DMS 273 (cell line): ENCODE data around the gene AP3D1.
A peak's percentile ranks its signal among the peaks of the same experiment; 100 is the strongest.

Experiments used
- DNase-seq: peaks from one replicate; lab custom pipeline; 2025; ENCODE audit not compliant: unreplicated experiment; lab: John Stamatoyannopoulos, UW

The AP3D1 gene

GRCh38 chr19:2070436-2070827 is 80.9 kb downstream of the AP3D1 start:
- no peak for DNase-seq

GRCh38 chr19:2064788-2065524 is 86.4 kb downstream of the AP3D1 start:
- peak; percentile 87 for DNase-seq

- DNase-seq: peak; percentile 59
These were observed 87.0 kb downstream of the AP3D1 start for GRCh38 chr19:2064395-2064787.

- no peak for DNase-seq
These were observed 87.5 kb downstream of the AP3D1 start for GRCh38 chr19:2063824-2064223.

- no peak for DNase-seq
These were observed 88.6 kb downstream of the AP3D1 start for GRCh38 chr19:2062770-2063169.

GRCh38 chr19:2062389-2062729 is 89.0 kb downstream of the AP3D1 start:
- no peak for DNase-seq

GRCh38 chr19:2061495-2062388 is 89.6 kb downstream of the AP3D1 start:
- peak; percentile 100 for DNase-seq

GRCh38 chr19:2060884-2061494 is 90.4 kb downstream of the AP3D1 start:
- DNase-seq: peak; percentile 86

- peak; percentile 60 for DNase-seq
These were observed 91.8 kb downstream of the AP3D1 start for GRCh38 chr19:2059422-2060201.

- no peak for DNase-seq
These were observed 92.6 kb downstream of the AP3D1 start for GRCh38 chr19:2058570-2059421.

- no peak for DNase-seq
These were observed 93.6 kb downstream of the AP3D1 start for GRCh38 chr19:2057484-2058469.

GRCh38 chr19:2056837-2057192 is 94.6 kb downstream of the AP3D1 start:
- no peak for DNase-seq

GRCh38 chr19:2055931-2056836 is 95.2 kb downstream of the AP3D1 start:
- DNase-seq: no peak

GRCh38 chr19:2054763-2055162 is 96.6 kb downstream of the AP3D1 start:
- no peak for DNase-seq

GRCh38 chr19:2053601-2054389 is 97.6 kb downstream of the AP3D1 start:
- peak; percentile 54 for DNase-seq

- DNase-seq: peak; percentile 42
These were observed 99.3 kb downstream of the AP3D1 start for GRCh38 chr19:2051773-2052704.
